GM19463 (cell line): ENCODE results near the gene AZIN2.

Experiments used
- ATAC-seq: cut with Tn5 transposase; IDR thresholded peaks from one replicate; pipeline ENCODE4 v1.9.1; 2021; ENCODE audit warnings: mild to moderate bottlenecking, moderate library complexity; ENCODE audit not compliant: unreplicated experiment

Gene AZIN2

GRCh38 chr1:33149453-33150190, 68.7 kb downstream of the AZIN2 start:
- no peak for ATAC-seq

- ATAC-seq: no peak
Observed at GRCh38 chr1:33150522-33150921, 69.6 kb downstream of the AZIN2 start.

- no peak for ATAC-seq
Observed at GRCh38 chr1:33151116-33151515, 70.2 kb downstream of the AZIN2 start.

GRCh38 chr1:33152685-33153432, 71.9 kb downstream of the AZIN2 start:
- ATAC-seq: no peak

- ATAC-seq: no peak
Observed at GRCh38 chr1:33153650-33154049, 72.7 kb downstream of the AZIN2 start.

- ATAC-seq: no peak
Observed at GRCh38 chr1:33155877-33156538, 75.1 kb downstream of the AZIN2 start.

GRCh38 chr1:33157131-33157530, 76.2 kb downstream of the AZIN2 start:
- no peak for ATAC-seq

GRCh38 chr1:33158366-33158765, 77.4 kb downstream of the AZIN2 start:
- ATAC-seq: no peak

GRCh38 chr1:33159577-33159976, 78.6 kb downstream of the AZIN2 start:
- no peak for ATAC-seq

GRCh38 chr1:33161061-33161681, 80.2 kb downstream of the AZIN2 start:
- no peak for ATAC-seq

- no peak for ATAC-seq
Observed at GRCh38 chr1:33162141-33162540, 81.2 kb downstream of the AZIN2 start.

GRCh38 chr1:33163621-33164519, 82.9 kb downstream of the AZIN2 start:
- no peak for ATAC-seq

- ATAC-seq: no peak
Observed at GRCh38 chr1:33165209-33165608, 84.3 kb downstream of the AZIN2 start.

- no peak for ATAC-seq
Observed at GRCh38 chr1:33165809-33166208, 84.9 kb downstream of the AZIN2 start.

GRCh38 chr1:33167650-33168447, 86.9 kb downstream of the AZIN2 start:
- no peak for ATAC-seq

- no peak for ATAC-seq
Observed at GRCh38 chr1:33168556-33169289, 87.8 kb downstream of the AZIN2 start.

- ATAC-seq: no peak
Observed at GRCh38 chr1:33169290-33170055, 88.5 kb downstream of the AZIN2 start.
